ENCODE results near the gene SLC38A9.
A peak's percentile ranks its signal among the peaks of the same experiment; 100 is the strongest.

The SLC38A9 gene

DNA sequence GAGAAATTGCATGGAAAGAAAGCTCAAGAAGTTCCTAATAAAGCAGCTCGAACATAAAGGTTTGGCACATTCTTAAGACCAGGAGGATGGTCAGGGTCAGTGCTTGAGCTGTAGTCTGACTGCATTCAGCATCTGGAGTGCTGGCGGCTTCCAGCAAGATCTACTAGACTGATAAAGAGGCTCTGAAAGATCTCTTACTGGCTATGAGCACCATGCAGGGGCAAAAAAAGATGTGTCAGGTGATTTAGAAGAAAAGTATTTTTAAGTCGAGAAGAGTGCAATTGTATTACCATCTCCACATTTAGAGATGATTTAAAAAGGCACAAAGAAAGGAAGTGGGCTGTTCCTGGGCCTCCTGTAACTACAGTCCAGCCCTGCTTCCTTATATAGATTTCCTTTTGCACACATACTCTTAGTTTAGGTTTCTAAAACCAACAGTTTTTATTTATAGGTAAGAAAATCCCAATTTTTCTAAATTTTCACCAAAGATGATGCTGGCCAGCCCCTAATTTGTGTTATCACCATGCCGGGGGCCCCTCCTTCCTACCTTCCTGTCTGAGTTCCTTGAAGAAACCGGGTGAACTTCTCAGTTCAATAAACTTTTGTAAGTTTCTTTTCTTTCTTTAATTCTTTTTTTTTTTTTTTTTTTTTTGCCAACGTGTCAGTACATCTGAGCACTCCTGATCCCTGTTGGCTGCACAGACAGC, 111.5 kb downstream of the SLC38A9 start:
- H3K27ac ChIP-seq: peak overlapping the region; percentile 79
- TF ChIP-seq, protein P1, sequence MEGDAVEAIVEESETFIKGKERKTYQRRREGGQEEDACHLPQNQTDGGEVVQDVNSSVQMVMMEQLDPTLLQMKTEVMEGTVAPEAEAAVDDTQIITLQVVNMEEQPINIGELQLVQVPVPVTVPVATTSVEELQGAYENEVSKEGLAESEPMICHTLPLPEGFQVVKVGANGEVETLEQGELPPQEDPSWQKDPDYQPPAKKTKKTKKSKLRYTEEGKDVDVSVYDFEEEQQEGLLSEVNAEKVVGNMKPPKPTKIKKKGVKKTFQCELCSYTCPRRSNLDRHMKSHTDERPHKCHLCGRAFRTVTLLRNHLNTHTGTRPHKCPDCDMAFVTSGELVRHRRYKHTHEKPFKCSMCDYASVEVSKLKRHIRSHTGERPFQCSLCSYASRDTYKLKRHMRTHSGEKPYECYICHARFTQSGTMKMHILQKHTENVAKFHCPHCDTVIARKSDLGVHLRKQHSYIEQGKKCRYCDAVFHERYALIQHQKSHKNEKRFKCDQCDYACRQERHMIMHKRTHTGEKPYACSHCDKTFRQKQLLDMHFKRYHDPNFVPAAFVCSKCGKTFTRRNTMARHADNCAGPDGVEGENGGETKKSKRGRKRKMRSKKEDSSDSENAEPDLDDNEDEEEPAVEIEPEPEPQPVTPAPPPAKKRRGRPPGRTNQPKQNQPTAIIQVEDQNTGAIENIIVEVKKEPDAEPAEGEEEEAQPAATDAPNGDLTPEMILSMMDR (conservative IDR thresholded peaks at IDR 0.05): no peak

DNA sequence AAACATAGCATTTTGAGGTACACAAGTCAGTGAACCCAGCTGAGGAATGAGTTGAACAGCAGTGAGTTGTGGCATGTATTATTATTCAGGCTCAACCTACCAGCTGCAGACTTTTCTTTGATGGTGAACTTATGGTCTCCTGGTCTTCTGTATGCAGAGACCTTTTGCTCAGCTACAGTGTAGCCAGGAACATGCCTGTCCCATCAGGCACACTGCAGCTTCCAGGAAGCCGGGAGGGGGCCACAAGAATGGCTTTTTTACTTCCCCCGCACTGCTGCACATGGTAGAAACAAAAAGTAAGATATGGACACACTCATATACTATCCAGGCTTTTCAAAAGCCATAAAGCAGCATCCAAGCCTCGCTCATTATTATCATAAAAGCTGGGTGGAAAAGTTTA, 112.0 kb downstream of the SLC38A9 start:
- H3K27ac ChIP-seq: peak overlapping the region; percentile 79
- TF ChIP-seq, protein P1 (conservative IDR thresholded peaks at IDR 0.05): no peak

DNA sequence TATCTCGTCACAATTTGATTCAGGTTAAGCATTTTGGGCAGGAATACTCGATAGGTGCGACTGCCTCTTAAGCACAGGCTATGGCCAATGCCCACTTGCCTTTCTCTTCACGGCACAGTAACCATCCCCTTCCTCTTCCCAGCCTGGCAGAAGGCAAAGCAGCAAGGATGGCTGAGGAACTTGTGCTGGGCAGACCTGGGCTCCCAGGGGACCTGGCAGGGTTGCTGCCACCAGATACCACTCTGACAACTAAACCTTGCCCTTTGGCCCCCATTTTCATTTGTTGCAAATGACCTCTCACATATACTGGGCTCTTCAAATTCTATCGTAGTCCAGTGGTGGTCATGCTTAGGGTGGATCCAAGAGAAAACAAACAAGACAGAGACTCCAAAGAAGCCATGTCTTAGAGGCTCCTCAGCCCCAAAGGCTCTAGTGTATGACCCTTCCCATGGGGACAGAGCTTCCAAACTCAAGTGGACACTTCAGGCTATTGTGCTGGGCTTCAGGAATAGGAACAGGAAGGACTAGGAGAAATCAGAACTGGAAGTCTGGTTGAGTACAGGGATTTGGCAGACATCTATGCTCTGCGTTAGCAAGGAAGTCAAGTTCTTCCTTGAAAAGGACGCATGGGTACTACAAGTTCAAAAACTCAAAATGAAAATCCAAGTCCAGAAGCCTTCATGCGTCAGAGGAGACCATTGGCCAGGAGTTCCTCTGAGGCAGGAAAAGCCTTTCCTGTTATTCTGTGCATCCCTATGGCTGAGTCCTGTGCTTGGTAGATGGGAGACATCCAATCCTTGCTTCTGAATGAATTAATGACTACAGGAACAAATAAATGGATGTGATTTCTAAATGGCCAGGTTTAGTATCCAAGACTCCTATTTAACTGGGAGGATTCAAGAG, 112.7 kb downstream of the SLC38A9 start:
- TF ChIP-seq, protein P1 (conservative IDR thresholded peaks at IDR 0.05): no peak
- H3K27ac ChIP-seq: peak overlapping the region; percentile 79

DNA sequence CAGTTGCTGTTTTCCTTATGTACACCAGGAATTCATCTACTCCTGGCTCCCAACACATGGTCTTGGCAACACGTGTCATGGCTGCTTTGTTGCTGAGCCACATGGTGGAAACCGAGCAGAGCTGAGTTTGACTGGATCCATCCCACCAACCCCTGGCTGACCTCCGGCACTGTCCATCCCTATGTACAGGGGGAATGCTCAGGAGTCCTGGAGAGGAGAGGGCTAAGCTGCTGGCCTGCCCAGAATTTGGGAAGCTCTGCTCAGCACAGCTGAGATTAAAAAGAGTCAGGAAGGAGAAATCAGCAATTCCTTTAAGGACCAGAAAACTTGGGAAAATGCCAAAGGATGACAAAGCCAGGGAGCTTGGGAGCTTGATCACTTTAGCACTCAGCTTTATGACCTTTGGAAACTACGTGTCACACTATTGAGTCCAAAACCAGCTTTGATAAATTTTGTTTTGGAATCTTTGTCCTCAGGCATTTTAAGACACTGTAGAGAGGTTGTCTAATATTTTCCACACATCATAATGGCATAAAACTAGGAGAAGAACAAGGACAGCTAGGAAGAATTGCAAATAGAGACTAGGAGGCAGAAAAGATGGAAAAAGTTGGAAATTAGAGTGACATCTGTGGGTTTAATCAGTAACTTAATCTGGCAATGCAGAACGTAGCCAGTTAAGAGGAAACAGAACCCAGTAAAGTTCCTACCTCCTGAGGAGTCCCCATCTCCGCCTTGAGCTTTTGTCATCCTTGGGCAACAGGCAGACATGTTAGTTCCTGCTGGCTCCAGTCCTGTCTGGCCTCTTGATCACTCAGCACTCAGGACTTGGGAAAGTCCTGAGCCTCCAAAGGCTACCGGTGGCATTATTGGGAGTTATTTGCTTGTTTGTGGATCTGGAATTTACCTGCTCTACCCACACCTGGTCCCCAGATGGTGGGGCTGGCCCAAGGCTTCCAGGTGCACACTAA, 114.8 kb downstream of the SLC38A9 start:
- no peak overlapping the region for H3K27ac ChIP-seq
- TF ChIP-seq, protein P1 (conservative IDR thresholded peaks at IDR 0.05): no peak

DNA sequence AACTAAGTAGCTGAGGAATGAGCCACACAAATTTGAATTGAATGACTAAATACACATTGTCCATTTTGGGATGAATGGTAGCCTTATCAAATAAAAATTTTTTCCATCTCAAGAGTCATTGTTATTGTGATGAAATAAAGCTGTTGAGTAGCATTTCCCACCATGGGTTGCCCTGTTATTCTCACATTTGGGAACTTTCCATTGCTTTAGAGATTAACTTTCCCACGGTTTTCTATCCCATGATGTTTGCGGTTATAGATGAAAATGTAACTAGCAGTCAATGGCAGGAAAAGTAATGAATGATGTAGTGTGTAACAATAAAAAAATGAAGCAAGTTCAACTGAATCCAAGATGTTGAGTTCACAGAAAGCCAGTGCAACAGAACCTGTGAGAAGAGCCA, 117.5 kb downstream of the SLC38A9 start:
- H3K27ac ChIP-seq: no peak overlapping the region
- TF ChIP-seq, protein P1 (conservative IDR thresholded peaks at IDR 0.05): no peak

DNA sequence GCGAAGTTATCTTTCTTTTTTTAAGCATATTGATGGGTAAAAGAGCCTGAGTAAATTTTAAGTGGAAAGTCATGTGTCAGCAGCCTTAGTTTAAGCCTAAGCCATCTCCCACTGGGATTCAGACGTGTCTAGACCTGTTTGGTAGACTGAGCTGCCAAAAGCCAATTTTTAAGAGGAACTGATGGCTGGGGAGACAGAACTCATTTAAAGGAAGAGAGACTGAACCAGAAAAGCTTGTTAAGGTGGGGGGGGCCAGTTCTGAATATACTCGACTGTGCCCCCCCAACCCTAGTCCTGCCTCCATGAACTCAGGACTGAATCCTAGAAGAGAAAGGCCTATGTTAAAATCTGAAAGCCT, 119.0 kb downstream of the SLC38A9 start:
- peak overlapping the region; percentile 53 for H3K27ac ChIP-seq
- TF ChIP-seq, protein P1 (conservative IDR thresholded peaks at IDR 0.05): no peak
